GM12878 (cell line): ENCODE measurements around the gene ZNF783.

Experiments used
- CEBPB ChIP-seq, 2 experiments: fragments of 150-350 bp in 1 of 2; IDR thresholded peaks; 2 replicates each; pipeline ENCODE4 v1.6.1; 2012 to 2014; ENCODE audit warnings: low read depth in 2 of 2, low read length in 2 of 2, borderline replicate concordance in 1 of 2, inconsistent platforms in 1 of 2
- CTCF ChIP-seq, 3 experiments: IDR thresholded peaks in 2 of 3; conservative IDR thresholded peaks in 1 of 3; 2 replicates each; pipeline ENCODE4 v1.5.1; 2011; ENCODE audit warnings: low read depth in 3 of 3, low read length in 3 of 3, mild to moderate bottlenecking in 3 of 3, control low read depth in 2 of 3, moderate library complexity in 2 of 3, inconsistent platforms in 1 of 3, mixed read lengths in 1 of 3; ENCODE audit not compliant: control insufficient read depth in 2 of 3, insufficient read depth in 1 of 3; ENCODE audit errors: extremely low read depth in 1 of 3
- HDGF ChIP-seq: fragments of 450-650 bp; IDR thresholded peaks from 2 replicates; pipeline ENCODE4 v1.6.1; 2016; ENCODE audit warnings: antibody characterized with exemption
- MYC ChIP-seq: IDR thresholded peaks from 2 replicates; pipeline ENCODE4 v1.6.1; 2011; ENCODE audit warnings: mild to moderate bottlenecking, low read length, moderate library complexity, inconsistent platforms; ENCODE audit not compliant: insufficient read depth, insufficient replicate concordance, insufficient read length, severe bottlenecking
- SP1 ChIP-seq: IDR thresholded peaks from one replicate; pipeline ENCODE4 v1.6.1; 2011; ENCODE audit warnings: low read depth, low read length

DNA sequence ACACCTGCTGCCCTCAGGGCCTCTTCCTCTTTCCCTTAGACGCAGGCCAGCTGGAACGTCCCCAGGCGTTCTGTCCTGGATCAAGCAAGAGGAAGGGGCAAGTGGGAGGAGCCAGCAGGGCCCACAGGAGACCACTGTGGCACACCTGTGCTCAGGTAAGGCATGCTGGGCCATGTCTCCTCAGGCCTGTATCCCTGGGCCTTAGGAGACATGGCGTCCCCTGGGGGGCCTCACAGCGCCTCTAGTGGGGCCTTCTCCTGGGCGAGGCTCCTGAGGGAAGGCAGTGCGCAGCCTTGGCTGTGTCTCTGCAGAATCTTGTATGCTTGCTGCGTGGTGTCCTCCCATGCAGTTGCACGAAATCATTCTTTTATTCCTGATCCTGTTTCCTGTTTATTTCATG is 31.3 kb downstream of the ZNF783 start:
- no peak for TF ChIP-seq MYC
- no peak for TF ChIP-seq SP1
- no peak for TF ChIP-seq CTCF (IDR thresholded peaks at IDR 0.05 in 2 of 3, conservative IDR thresholded peaks at IDR 0.05 in 1 of 3; ENCODE audit: control insufficient read depth in 2 of 3, extremely low read depth in 1 of 3, insufficient read depth in 1 of 3, low read depth in 3 of 3, low read length in 3 of 3)
- no peak for TF ChIP-seq CEBPB (IDR thresholded peaks at IDR 0.05; ENCODE audit: borderline replicate concordance in 1 of 2, low read depth in 2 of 2, low read length in 2 of 2)
- no peak for TF ChIP-seq HDGF
